HFFc6 (cell line): ENCODE results near the gene EGFR. TPM values are rescaled to one million over a fixed set of nuclear protein-coding genes. Genes with fewer than 3 reads are reported as not detected.

ENCODE experiments used
- DNase-seq: peaks from one replicate; pipeline ENCODE4 v3.0.0-alpha.2; 2018
- H3K27ac Mint-ChIP-seq: 2 replicates; pipeline ENCODE4 v1.8.0; 2020; ENCODE audit warnings: mild to moderate bottlenecking, mixed read lengths
- H3K27me3 Mint-ChIP-seq: 2 replicates; pipeline ENCODE4 v1.8.0; 2021; ENCODE audit warnings: mild to moderate bottlenecking, moderate library complexity, mixed read lengths; ENCODE audit not compliant: insufficient read depth
- H3K36me3 Mint-ChIP-seq: 2 replicates; pipeline ENCODE4 v1.8.0; 2021; ENCODE audit warnings: low read depth, mixed read lengths
- H3K4me1 Mint-ChIP-seq: 2 replicates; pipeline ENCODE4 v1.8.0; 2020; ENCODE audit warnings: low read depth, mixed read lengths
- H3K4me3 Mint-ChIP-seq: 2 replicates; pipeline ENCODE4 v1.8.0; 2020; ENCODE audit warnings: mild to moderate bottlenecking, moderate library complexity, mixed read lengths
- H3K9me3 Mint-ChIP-seq: 2 replicates; pipeline ENCODE4 v1.8.0; 2020; ENCODE audit warnings: mild to moderate bottlenecking, mixed read lengths
- CTCF ChIP-seq: fragments of 200-600 bp; sonication (generic); IDR thresholded peaks from 2 replicates; pipeline ENCODE4 v1.5.0; 2021; ENCODE audit warnings: antibody characterized with exemption, mild to moderate bottlenecking
- total RNA-seq, 6 experiments: library from RNA; stranded (reverse); fragmentation: NEBNext Ultra II Directional; extraction: Animal tissue kit (Norgen Biotek cat#: 25700); gene quantifications; 2 replicates in 1 of 6; 3 replicates in 5 of 6; pipeline ENCODE4 v1.2.3, GENCODE V29; 2021

EGFR gene
- total RNA-seq, 6 experiments from 2014 or later = 69.9 to 87.2 (median 77.0) TPM

- TF ChIP-seq CTCF = no peak
- H3K4me3 Mint-ChIP-seq = no peak overlapping the region
- H3K27ac Mint-ChIP-seq = no peak overlapping the region
- H3K36me3 Mint-ChIP-seq = peaks cover 54% of the 10 kb centered on the region
- peaks cover 7% of the 10 kb centered on the region for H3K27me3 Mint-ChIP-seq
- no peak for DNase-seq
- peaks cover 9% of the 10 kb centered on the region for H3K4me1 Mint-ChIP-seq
- H3K9me3 Mint-ChIP-seq = no peaks in the 10 kb centered on the region
Observed at GRCh38 chr7:55171157-55171556, 152.3 kb downstream of the EGFR start.

GRCh38 chr7:55172161-55172560 lies 153.3 kb downstream of the EGFR start:
- Mint-ChIP-seq H3K9me3 (no peaks in the 10 kb centered on the region), H3K27ac (no peak overlapping the region), H3K27me3 (peaks cover 7% of the 10 kb centered on the region), H3K4me1 (peaks cover 9% of the 10 kb centered on the region), H3K36me3 (peaks cover 44% of the 10 kb centered on the region), H3K4me3 (no peak overlapping the region)
- no peak for TF ChIP-seq CTCF
- DNase-seq = no peak

GRCh38 chr7:55172881-55173609 lies 154.2 kb downstream of the EGFR start:
- DNase-seq = no peak
- H3K27ac Mint-ChIP-seq = no peak overlapping the region
- peaks cover 44% of the 10 kb centered on the region for H3K36me3 Mint-ChIP-seq
- TF ChIP-seq CTCF = no peak
- H3K4me1 Mint-ChIP-seq = peaks cover 9% of the 10 kb centered on the region
- no peak overlapping the region for H3K4me3 Mint-ChIP-seq
- peaks cover 7% of the 10 kb centered on the region for H3K27me3 Mint-ChIP-seq
- no peaks in the 10 kb centered on the region for H3K9me3 Mint-ChIP-seq

GRCh38 chr7:55173671-55174070 lies 154.9 kb downstream of the EGFR start:
- no peak overlapping the region for H3K4me3 Mint-ChIP-seq
- H3K27ac Mint-ChIP-seq = no peak overlapping the region
- peaks cover 10% of the 10 kb centered on the region for H3K4me1 Mint-ChIP-seq
- DNase-seq = no peak
- H3K36me3 Mint-ChIP-seq = peaks cover 47% of the 10 kb centered on the region
- no peaks in the 10 kb centered on the region for H3K9me3 Mint-ChIP-seq
- H3K27me3 Mint-ChIP-seq = peaks cover 7% of the 10 kb centered on the region
- TF ChIP-seq CTCF = peak; percentile 39; the same call in 1 of the 2 replicates

GRCh38 chr7:55174456-55174855 lies 155.6 kb downstream of the EGFR start:
- TF ChIP-seq CTCF = no peak
- H3K4me3 Mint-ChIP-seq = no peak overlapping the region
- H3K9me3 Mint-ChIP-seq = no peaks in the 10 kb centered on the region
- no peak overlapping the region for H3K27ac Mint-ChIP-seq
- H3K36me3 Mint-ChIP-seq = peaks cover 53% of the 10 kb centered on the region
- peaks cover 18% of the 10 kb centered on the region for H3K4me1 Mint-ChIP-seq
- peaks cover 7% of the 10 kb centered on the region for H3K27me3 Mint-ChIP-seq
- DNase-seq = no peak
